ENCODE data around the gene EWSR1.

EWSR1 gene

DNA sequence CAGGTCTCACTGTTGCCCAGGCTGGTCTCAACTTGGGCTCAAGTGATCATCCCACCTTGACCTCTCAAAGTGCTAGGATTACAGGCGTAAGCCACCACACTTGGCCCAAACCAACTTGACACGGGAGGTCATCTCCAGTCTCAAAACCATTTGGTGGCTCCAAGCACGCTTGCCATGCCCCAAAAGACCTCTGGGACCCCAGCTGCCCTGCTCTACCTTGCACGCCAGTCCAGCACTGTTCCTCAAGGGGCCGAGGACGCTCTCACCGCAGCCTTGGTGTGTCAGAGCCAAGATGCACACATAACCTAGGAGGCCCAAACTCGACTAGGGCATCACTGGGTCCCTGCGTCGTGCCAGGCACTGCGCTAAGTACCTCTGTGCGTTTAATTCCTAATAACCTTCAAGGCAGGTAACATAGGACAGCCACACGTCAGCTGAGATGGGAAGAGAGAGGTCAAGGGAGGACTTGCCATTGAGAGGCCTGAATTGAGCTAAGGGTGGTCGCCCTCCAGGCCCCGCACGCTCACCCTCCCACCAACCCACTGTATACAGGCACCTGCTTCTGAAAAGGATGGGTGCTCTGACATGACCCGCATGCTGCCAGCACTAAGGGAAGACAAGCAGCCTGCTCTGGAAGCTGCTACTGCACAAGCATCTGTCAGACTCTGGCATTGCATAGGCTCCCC is 33.8 kb downstream of the EWSR1 start:
- peaks cover 43% of the 10 kb centered on the region for H3K36me3 ChIP-seq (ENCODE audit: control insufficient read depth, insufficient read depth, low read length, severe bottlenecking)
- H3K4me1 ChIP-seq (ENCODE audit: control insufficient read depth, insufficient read depth, low read length) = peaks cover 3% of the 10 kb centered on the region
- H3K9me3 ChIP-seq (ENCODE audit: control insufficient read depth, low read length) = no peaks in the 10 kb centered on the region
- DNase-seq (ENCODE audit: low read depth) = no peak
- no peak overlapping the region for H3K9ac ChIP-seq (ENCODE audit: low read length)
- H3K4me3 ChIP-seq (ENCODE audit: low read length) = no peak overlapping the region
- no peaks in the 10 kb centered on the region for H3K27me3 ChIP-seq (replicated peaks; ENCODE audit: control insufficient read depth, insufficient read depth, low read length)

DNA sequence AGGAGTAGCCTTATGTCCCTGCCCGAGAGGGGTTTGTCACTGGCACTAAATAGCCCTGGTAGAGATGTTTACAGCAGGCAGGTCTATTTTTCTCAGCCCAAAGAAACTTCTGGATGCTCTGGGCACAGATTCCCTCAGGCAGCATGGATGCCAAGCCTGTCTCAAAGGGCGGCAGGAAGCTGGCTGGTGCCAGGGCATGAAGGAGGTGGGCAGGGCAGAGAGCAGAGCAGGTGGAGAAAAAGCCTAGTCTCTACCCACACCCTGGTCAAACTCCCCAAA is 34.3 kb downstream of the EWSR1 start:
- no peak for DNase-seq (ENCODE audit: low read depth)
- no peaks in the 10 kb centered on the region for H3K27me3 ChIP-seq (replicated peaks; ENCODE audit: control insufficient read depth, insufficient read depth, low read length)
- no peak overlapping the region for H3K9ac ChIP-seq (ENCODE audit: low read length)
- peaks cover 4% of the 10 kb centered on the region for H3K4me1 ChIP-seq (ENCODE audit: control insufficient read depth, insufficient read depth, low read length)
- H3K9me3 ChIP-seq (ENCODE audit: control insufficient read depth, low read length) = no peaks in the 10 kb centered on the region
- peaks cover 38% of the 10 kb centered on the region for H3K36me3 ChIP-seq (ENCODE audit: control insufficient read depth, insufficient read depth, low read length, severe bottlenecking)
- no peak overlapping the region for H3K4me3 ChIP-seq (ENCODE audit: low read length)

DNA sequence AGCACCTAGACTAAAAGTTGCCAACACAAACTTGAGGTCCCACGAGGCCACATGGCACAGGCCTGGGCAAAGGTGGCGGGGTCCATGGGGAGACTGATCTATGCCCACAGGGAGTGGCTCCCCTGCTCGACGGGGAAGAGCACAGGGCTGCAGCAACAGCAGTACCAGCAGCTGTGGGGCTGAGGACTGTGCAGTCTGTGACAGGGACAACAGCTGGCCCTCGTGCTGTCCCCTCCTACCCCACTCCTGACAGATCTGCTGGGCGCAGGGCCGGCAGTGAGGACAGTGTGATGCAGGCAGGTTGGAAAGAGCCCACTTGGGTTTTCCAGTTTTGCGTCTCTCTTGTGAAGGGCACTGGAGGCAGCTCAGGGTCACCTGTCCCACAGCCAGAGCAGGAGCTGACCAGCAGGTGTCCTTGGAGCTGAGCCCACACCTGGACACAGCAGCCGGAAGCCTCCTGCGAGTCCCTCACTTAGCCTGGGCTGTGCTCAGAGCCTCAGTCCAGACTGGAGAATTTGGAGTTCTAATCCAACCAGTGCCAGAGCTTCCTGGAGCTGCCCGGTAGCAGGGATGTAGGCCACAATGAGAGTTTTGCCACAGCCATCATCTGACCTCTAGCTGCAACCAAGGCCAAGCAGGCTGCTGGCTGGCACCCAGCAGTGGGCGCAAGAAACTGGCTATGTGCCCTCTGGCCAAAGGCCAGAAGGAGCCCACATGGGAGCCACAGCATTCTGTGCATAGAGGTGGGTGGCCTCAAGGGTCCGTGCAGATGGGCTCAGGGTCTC is 34.8 kb downstream of the EWSR1 start:
- no peak for DNase-seq (ENCODE audit: low read depth)
- H3K9me3 ChIP-seq (ENCODE audit: control insufficient read depth, low read length) = no peaks in the 10 kb centered on the region
- peaks cover 9% of the 10 kb centered on the region for H3K4me1 ChIP-seq (ENCODE audit: control insufficient read depth, insufficient read depth, low read length)
- no peak overlapping the region for H3K9ac ChIP-seq (ENCODE audit: low read length)
- no peaks in the 10 kb centered on the region for H3K27me3 ChIP-seq (replicated peaks; ENCODE audit: control insufficient read depth, insufficient read depth, low read length)
- no peak overlapping the region for H3K4me3 ChIP-seq (ENCODE audit: low read length)
- H3K36me3 ChIP-seq (ENCODE audit: control insufficient read depth, insufficient read depth, low read length, severe bottlenecking) = peaks cover 33% of the 10 kb centered on the region

DNA sequence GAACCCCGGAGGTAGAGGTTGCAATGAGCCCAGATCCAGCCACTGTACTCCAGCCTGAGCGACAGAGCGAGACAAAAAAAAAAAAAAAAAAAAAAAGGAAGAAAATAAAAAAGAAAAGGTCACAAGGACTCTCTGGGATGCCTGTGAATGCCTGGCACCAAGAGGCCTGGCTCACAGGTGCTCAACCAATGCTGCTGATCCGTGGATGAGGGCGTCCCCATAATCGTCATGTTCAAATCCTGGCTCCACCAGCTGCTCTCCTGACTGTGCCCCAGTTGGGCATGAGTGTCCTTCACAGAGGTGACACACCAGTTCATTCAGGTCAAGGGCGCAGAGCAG is 37.7 kb downstream of the EWSR1 start:
- no peak for DNase-seq (ENCODE audit: low read depth)
- H3K9ac ChIP-seq (ENCODE audit: low read length) = no peak overlapping the region
- H3K27me3 ChIP-seq (replicated peaks; ENCODE audit: control insufficient read depth, insufficient read depth, low read length) = no peaks in the 10 kb centered on the region
- H3K4me3 ChIP-seq (ENCODE audit: low read length) = peak overlapping the region; percentile 95
- no peaks in the 10 kb centered on the region for H3K9me3 ChIP-seq (ENCODE audit: control insufficient read depth, low read length)
- H3K36me3 ChIP-seq (ENCODE audit: control insufficient read depth, insufficient read depth, low read length, severe bottlenecking) = peaks cover 3% of the 10 kb centered on the region
- H3K4me1 ChIP-seq (ENCODE audit: control insufficient read depth, insufficient read depth, low read length) = peaks cover 31% of the 10 kb centered on the region

DNA sequence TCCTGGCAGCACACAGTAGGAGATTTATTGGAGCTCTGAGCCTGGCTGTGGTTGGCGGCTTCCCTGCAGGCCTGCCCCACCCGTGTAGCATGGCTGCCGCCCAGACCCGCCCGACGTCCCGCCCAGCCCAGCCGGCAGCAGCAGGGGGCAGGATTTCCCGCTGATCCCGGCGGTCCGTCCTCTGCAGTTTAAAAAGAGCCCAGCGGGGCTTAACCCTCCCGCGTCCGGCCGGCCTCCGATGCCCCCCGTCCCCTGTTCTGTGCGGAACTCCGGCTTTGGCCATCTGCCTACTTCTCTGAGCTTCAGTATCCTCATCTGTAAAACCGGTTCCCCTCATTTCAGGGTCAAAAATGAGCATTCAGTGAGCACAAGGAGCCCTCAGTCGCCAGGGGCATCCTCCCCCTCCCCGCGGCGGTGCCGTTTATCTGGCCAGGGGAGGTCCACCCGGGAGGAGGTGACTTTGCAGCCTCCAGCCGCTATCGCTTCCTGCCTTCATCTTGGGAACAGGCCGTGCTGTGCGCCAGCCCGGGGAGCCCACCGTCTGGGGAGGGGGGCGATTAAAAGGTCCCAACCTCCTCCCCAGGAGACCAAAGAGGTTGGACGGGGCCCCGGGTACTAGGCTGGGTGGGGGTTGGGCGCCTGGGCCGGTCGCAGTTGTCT is 38.2 kb downstream of the EWSR1 start, which contains the start of gene GAS2L1:
GAS2L1 (plus strand) TSS at position 476 of the 660 bp plus-strand sequence. CDS start 1,456 bp downstream, outside the sequence.
- Histone ChIP-seq H3K4me1 (ENCODE audit: control insufficient read depth, insufficient read depth, low read length) (peaks cover 34% of the 10 kb centered on the region), H3K9me3 (ENCODE audit: control insufficient read depth, low read length) (no peaks in the 10 kb centered on the region), H3K27me3 (replicated peaks; ENCODE audit: control insufficient read depth, insufficient read depth, low read length) (no peaks in the 10 kb centered on the region), H3K36me3 (ENCODE audit: control insufficient read depth, insufficient read depth, low read length, severe bottlenecking) (no peaks in the 10 kb centered on the region), H3K4me3 (ENCODE audit: low read length) (peak within 1 kb of the TSS; percentile 95), H3K9ac (ENCODE audit: low read length) (peak within 1 kb of the TSS; percentile 91)
- peak; percentile 94 for DNase-seq (ENCODE audit: low read depth)

DNA sequence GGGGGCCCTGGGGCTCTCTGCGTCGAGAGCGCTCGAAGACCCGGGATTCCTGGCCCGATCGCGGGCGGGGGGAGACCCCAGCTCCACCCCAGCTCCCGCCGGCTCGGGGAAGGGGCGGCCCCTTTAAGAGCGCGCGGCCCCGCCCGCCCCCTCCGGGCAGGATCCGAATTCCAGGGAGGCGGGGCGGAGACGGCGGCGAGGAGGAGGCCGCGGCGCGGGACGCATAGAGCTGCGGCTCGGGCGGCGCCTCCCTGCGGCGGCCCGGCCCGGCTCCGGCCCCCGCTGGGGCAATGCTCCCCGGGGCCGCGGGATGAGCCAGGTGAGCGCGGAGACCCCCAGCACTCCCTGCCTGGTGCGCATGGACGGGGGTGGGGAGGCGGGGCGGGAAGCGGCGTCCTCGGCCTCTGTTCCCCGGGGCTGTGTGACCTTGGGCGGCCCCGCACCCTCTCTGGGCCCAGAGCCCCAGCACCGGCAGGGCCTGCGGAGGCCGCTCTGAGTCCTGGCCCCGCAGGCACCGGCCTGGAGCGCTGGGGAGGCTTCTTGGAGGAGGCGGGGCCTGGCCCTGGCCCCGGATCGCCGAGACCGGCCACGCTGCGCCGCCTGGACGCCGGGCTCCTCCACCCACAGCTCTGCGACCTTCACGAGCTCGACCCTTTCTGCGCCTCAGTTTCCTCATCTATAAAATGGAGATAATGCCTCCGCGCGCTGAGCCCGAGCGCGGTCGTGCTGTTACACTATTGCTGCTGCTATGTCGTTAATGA is 38.9 kb downstream of the EWSR1 start:
- Histone ChIP-seq H3K27me3 (replicated peaks; ENCODE audit: control insufficient read depth, insufficient read depth, low read length) (no peaks in the 10 kb centered on the region), H3K36me3 (ENCODE audit: control insufficient read depth, insufficient read depth, low read length, severe bottlenecking) (no peaks in the 10 kb centered on the region), H3K9me3 (ENCODE audit: control insufficient read depth, low read length) (no peaks in the 10 kb centered on the region), H3K9ac (ENCODE audit: low read length) (peak overlapping the region; percentile 91), H3K4me3 (ENCODE audit: low read length) (peak overlapping the region; percentile 95), H3K4me1 (ENCODE audit: control insufficient read depth, insufficient read depth, low read length) (peaks cover 34% of the 10 kb centered on the region)
- peak; percentile 95 for DNase-seq (ENCODE audit: low read depth)

DNA sequence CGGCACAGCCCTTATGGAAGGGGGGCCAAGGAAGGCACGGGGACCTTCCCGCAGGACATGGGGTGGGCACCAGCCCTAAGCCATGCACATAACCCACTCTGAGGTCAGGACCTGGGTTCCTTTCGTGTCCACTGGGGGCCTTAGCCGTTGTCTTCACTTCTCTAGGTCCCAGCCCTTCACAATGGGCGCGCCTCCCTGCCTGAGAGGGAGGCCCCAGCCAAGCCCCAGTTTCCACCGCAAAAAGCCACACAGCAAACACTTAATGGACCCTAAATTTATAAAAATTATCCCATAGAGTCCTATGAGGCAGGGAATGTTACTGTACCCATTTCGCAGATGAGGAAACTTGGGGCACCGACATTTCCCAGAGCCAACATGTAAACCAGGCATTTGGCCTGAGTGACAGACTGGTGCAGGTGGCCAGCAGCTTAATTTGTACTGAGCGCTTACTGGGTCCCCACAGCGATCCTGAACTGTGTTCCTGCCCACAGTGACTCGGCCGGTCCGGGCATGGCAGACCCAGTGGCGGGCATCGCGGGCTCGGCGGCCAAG is 39.6 kb downstream of the EWSR1 start:
- Histone ChIP-seq H3K36me3 (ENCODE audit: control insufficient read depth, insufficient read depth, low read length, severe bottlenecking) (no peaks in the 10 kb centered on the region), H3K9me3 (ENCODE audit: control insufficient read depth, low read length) (no peaks in the 10 kb centered on the region), H3K4me1 (ENCODE audit: control insufficient read depth, insufficient read depth, low read length) (peaks cover 34% of the 10 kb centered on the region), H3K27me3 (replicated peaks; ENCODE audit: control insufficient read depth, insufficient read depth, low read length) (no peaks in the 10 kb centered on the region), H3K4me3 (ENCODE audit: low read length) (peak overlapping the region; percentile 95), H3K9ac (ENCODE audit: low read length) (peak overlapping the region; percentile 91)
- DNase-seq (ENCODE audit: low read depth) = no peak

DNA sequence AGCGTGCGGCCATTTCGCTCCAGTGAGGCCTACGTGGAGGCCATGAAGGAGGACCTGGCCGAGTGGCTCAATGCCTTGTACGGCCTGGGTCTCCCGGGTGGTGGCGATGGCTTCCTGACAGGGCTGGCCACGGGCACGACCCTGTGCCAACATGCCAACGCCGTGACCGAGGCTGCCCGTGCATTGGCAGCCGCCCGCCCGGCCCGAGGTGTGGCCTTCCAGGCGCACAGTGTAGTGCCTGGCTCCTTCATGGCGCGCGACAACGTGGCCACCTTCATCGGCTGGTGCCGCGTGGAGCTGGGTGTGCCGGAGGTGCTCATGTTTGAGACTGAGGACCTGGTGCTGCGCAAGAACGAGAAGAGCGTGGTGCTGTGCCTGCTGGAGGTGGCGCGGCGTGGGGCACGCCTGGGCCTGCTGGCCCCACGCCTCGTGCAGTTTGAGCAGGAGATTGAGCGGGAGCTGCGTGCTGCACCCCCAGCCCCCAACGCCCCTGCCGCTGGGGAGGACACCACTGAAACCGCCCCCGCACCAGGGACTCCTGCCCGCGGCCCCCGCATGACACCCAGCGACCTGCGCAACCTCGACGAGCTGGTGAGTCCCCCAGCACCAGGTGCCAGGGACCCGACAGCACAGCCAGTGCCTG is 40.2 kb downstream of the EWSR1 start:
- peaks cover 36% of the 10 kb centered on the region for H3K4me1 ChIP-seq (ENCODE audit: control insufficient read depth, insufficient read depth, low read length)
- H3K4me3 ChIP-seq (ENCODE audit: low read length) = peak overlapping the region; percentile 32
- H3K9me3 ChIP-seq (ENCODE audit: control insufficient read depth, low read length) = no peaks in the 10 kb centered on the region
- H3K36me3 ChIP-seq (ENCODE audit: control insufficient read depth, insufficient read depth, low read length, severe bottlenecking) = no peaks in the 10 kb centered on the region
- H3K27me3 ChIP-seq (replicated peaks; ENCODE audit: control insufficient read depth, insufficient read depth, low read length) = no peaks in the 10 kb centered on the region
- peak overlapping the region; percentile 91 for H3K9ac ChIP-seq (ENCODE audit: low read length)
- no peak for DNase-seq (ENCODE audit: low read depth)

DNA sequence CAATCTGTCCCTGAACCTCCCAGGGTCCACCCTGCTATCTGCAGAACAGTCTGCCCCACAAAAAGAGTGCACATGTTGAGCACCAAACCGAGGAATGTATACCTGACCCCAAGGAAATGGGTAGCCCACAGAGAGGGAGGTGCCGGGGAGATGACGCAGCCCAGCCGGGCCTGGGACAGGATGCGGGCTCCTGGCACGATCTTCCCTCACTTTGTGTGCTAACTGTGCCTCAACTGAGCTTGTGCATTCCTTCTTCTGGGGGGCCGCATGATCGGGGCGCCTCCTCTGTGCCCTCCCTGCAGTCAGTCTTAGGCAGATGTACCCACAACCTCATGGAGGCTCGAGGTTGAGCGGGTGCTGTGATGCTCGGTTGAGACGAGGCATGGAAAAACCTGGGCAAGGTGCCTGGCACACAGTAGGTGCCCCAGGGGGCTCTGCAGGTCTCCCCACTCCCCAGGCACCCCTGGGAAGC is 40.8 kb downstream of the EWSR1 start:
- peak; percentile 18 for DNase-seq (ENCODE audit: low read depth)
- Histone ChIP-seq H3K4me1 (ENCODE audit: control insufficient read depth, insufficient read depth, low read length) (peaks cover 34% of the 10 kb centered on the region), H3K9ac (ENCODE audit: low read length) (no peak overlapping the region), H3K27me3 (replicated peaks; ENCODE audit: control insufficient read depth, insufficient read depth, low read length) (peaks cover 2% of the 10 kb centered on the region), H3K4me3 (ENCODE audit: low read length) (peak overlapping the region; percentile 32), H3K9me3 (ENCODE audit: control insufficient read depth, low read length) (no peaks in the 10 kb centered on the region), H3K36me3 (ENCODE audit: control insufficient read depth, insufficient read depth, low read length, severe bottlenecking) (no peaks in the 10 kb centered on the region)

DNA sequence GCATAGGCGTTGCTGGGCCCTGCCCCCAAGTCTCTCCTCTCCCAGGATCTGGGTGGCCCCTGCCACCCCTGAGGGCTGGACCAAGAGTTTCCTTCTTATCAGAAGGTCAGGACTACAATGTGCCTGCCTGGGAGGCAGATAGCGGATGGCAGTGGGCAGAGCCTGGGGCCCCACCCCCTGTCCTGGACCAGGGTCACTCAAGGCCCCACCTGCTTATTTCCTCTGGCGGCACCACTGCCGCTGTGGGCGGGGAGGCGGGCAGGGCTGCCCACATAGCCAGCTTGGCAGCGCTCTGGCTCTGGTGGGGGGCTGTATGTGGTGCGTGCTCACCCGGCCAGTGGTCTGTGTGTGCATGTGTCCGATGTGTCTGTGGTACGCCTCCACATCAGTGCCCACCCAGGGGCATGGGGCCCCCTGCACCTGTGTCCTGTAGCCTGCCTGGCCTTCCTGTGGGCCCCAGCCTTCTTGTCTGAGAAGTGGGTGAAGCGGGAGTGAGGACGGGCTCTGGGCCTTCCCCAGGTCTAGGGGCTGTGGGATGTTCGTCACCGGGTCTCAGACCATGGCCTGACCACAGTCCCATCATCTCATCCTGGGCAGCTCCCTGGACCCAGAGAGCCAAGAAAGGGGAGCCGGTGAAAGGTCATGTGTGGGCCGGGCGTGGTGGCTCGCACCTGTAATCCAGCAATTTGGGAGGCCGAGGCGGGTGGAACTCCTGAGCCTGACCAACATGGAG is 41.4 kb downstream of the EWSR1 start:
- no peak overlapping the region for H3K9ac ChIP-seq (ENCODE audit: low read length)
- no peaks in the 10 kb centered on the region for H3K9me3 ChIP-seq (ENCODE audit: control insufficient read depth, low read length)
- DNase-seq (ENCODE audit: low read depth) = peak; percentile 9
- peaks cover 34% of the 10 kb centered on the region for H3K4me1 ChIP-seq (ENCODE audit: control insufficient read depth, insufficient read depth, low read length)
- peaks cover 8% of the 10 kb centered on the region for H3K27me3 ChIP-seq (replicated peaks; ENCODE audit: control insufficient read depth, insufficient read depth, low read length)
- no peaks in the 10 kb centered on the region for H3K36me3 ChIP-seq (ENCODE audit: control insufficient read depth, insufficient read depth, low read length, severe bottlenecking)
- H3K4me3 ChIP-seq (ENCODE audit: low read length) = peak overlapping the region; percentile 32
